Neural crest cell (in vitro differentiated cells): ENCODE measurements around the gene IFNLR1. TPM values are rescaled to one million over a fixed set of nuclear protein-coding genes. Genes with fewer than 3 reads are reported as not detected.
A peak's percentile ranks its signal among the peaks of the same experiment; 100 is the strongest.

Source experiments
- DNase-seq: peaks from one replicate; pipeline ENCODE4 v3.0.0; 2021; ENCODE audit warnings: low read depth, mixed read lengths, low spot score
- H3K27ac Mint-ChIP-seq: one replicate; pipeline ENCODE4 v1.8.0; 2021; ENCODE audit warnings: mild to moderate bottlenecking, mixed read lengths; ENCODE audit not compliant: unreplicated experiment
- H3K27me3 Mint-ChIP-seq: 2 replicates; pipeline ENCODE4 v1.8.0; 2021; ENCODE audit warnings: low read depth, mild to moderate bottlenecking, mixed read lengths
- H3K36me3 Mint-ChIP-seq: 2 replicates; pipeline ENCODE4 v1.8.0; 2021; ENCODE audit warnings: low read depth, mild to moderate bottlenecking, mixed read lengths
- H3K4me1 Mint-ChIP-seq: 2 replicates; pipeline ENCODE4 v1.8.0; 2021; ENCODE audit warnings: mixed read lengths
- H3K4me3 Mint-ChIP-seq: one replicate; pipeline ENCODE4 v1.8.0; 2021; ENCODE audit warnings: mild to moderate bottlenecking, mixed read lengths
- H3K9me3 Mint-ChIP-seq: 2 replicates; pipeline ENCODE4 v1.8.0; 2021; ENCODE audit warnings: mixed read lengths
- CTCF ChIP-seq: fragments of 200-600 bp; sonication (generic); conservative IDR thresholded peaks from 2 replicates; pipeline ENCODE4 v1.5.0; 2021; ENCODE audit warnings: antibody characterized with exemption, mild to moderate bottlenecking
- total RNA-seq: library from RNA; stranded (reverse); gene quantifications from 2 replicates; pipeline ENCODE4 v1.2.1, GENCODE V29; 2021

The IFNLR1 gene
- total RNA-seq, 1 donor from 2014 or later: 0.21 TPM

GRCh38 chr1:24185076-24185475 is 2.0 kb downstream of the IFNLR1 start:
- H3K27me3 Mint-ChIP-seq: peaks cover 57% of the 10 kb centered on the region
- no peaks in the 10 kb centered on the region for H3K36me3 Mint-ChIP-seq
- no peak for DNase-seq
- peaks cover 5% of the 10 kb centered on the region for H3K4me1 Mint-ChIP-seq
- no peak for TF ChIP-seq CTCF
- H3K4me3 Mint-ChIP-seq: peak overlapping the region; percentile 31
- H3K9me3 Mint-ChIP-seq: no peaks in the 10 kb centered on the region
- H3K27ac Mint-ChIP-seq: no peak overlapping the region

DNA sequence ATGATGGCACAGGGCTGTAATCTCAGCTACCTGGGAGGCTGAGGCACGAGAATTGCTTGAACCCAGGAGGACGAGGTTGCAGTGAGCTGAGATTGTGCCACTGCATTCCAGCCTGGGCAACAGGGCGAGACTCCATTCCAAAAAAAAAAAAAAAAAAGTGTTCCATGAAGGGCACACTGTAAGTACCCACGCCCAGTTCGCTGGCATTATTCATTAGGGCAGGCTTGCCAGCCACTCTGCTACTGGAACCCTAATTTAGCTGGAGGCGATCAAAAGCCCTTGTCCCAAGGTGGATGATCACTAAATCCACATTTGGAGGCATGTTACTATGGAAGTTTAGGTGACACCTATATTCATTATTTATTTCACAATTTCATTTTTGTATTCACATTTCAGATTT is 5.0 kb downstream of the IFNLR1 start:
- H3K4me3 Mint-ChIP-seq: no peak overlapping the region
- H3K27ac Mint-ChIP-seq: no peak overlapping the region
- no peaks in the 10 kb centered on the region for H3K36me3 Mint-ChIP-seq
- H3K9me3 Mint-ChIP-seq: no peaks in the 10 kb centered on the region
- DNase-seq: no peak
- H3K27me3 Mint-ChIP-seq: peaks cover 31% of the 10 kb centered on the region
- TF ChIP-seq CTCF: no peak
- H3K4me1 Mint-ChIP-seq: no peaks in the 10 kb centered on the region

DNA sequence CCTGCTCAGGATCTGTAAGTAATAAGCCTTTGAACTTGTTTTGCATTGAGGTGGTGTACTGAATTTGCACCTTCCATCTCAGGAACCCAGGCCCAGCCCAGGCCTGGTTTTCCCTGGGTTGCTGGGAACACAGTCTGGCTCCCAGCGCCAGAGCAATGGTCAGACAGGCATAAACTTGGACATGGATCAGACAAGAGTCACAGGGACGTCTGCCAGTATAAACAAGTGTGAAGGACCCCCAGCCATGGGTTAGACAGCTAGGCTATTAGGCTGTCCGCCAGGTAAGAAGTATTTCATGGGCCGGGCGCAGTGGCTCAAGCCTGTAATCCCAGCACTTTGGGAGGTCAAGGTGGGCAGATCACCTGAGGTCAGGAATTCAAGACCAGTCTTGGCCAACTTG is 5.5 kb downstream of the IFNLR1 start:
- no peak overlapping the region for H3K27ac Mint-ChIP-seq
- H3K4me1 Mint-ChIP-seq: no peaks in the 10 kb centered on the region
- no peaks in the 10 kb centered on the region for H3K9me3 Mint-ChIP-seq
- H3K36me3 Mint-ChIP-seq: no peaks in the 10 kb centered on the region
- DNase-seq: no peak
- no peak for TF ChIP-seq CTCF
- H3K4me3 Mint-ChIP-seq: no peak overlapping the region
- peaks cover 29% of the 10 kb centered on the region for H3K27me3 Mint-ChIP-seq

GRCh38 chr1:24180676-24181075 is 6.4 kb downstream of the IFNLR1 start:
- no peak for TF ChIP-seq CTCF
- H3K27me3 Mint-ChIP-seq: peaks cover 24% of the 10 kb centered on the region
- H3K9me3 Mint-ChIP-seq: no peaks in the 10 kb centered on the region
- DNase-seq: no peak
- H3K4me3 Mint-ChIP-seq: no peak overlapping the region
- H3K36me3 Mint-ChIP-seq: no peaks in the 10 kb centered on the region
- H3K27ac Mint-ChIP-seq: no peak overlapping the region
- no peaks in the 10 kb centered on the region for H3K4me1 Mint-ChIP-seq

DNA sequence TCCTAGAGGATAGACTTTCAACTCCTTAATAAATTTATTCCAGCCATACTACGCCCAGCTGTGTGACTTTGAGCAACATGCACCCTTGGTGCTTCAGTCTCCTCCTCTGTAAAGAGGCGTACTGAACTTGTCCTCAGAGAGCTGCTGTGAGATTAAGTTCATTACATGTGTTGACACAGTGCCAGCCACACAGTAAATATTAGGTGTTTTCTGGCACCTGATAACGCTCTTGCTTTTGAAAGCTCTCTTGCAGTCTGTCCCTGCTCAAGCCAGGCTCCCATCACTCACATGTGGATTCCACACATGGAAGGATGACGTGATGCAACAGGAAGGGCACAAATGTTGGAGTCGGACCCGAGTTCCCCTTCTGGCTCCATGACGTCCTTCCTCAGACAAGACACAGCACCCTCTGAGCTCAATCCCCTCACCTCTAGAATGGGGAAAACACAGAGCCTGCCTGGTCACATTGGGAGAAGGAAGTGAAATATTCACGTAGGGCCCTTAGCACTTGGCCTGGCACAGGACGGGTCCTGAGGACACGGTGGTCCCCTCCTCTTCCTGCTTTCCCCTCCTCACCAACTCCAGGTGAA is 7.7 kb downstream of the IFNLR1 start:
- no peak for DNase-seq
- Mint-ChIP-seq H3K4me1 (no peaks in the 10 kb centered on the region), H3K36me3 (no peaks in the 10 kb centered on the region), H3K9me3 (no peaks in the 10 kb centered on the region), H3K27ac (peak overlapping the region; percentile 62), H3K27me3 (peaks cover 19% of the 10 kb centered on the region), H3K4me3 (no peak overlapping the region)
- no peak for TF ChIP-seq CTCF
